Kidney (tissue), 14 donors: Measurements from ENCODE around the gene DENND2A. TPM values are rescaled to one million over a fixed set of nuclear protein-coding genes. Genes with fewer than 3 reads are reported as not detected.
A peak's percentile ranks its signal among the peaks of the same experiment; 100 is the strongest.
"Not testable (repeated sequence)": the region's sequence is repeated elsewhere in the genome, so short reads cannot be mapped to it uniquely, and the experiment has no call there.

Experiments used
- DNase-seq, 5 donors: peaks; one replicate each; pipeline ENCODE4 v3.0.0-alpha.2; 2013 to 2020
- FAIRE-seq: peaks from 2 replicates; lab custom pipeline; 2012; peaks lifted over from hg19 to GRCh38; lab: Jason Lieb, UNC
- H3K27ac ChIP-seq, 2 donors: one replicate each; pipeline ENCODE4 v1.7.0; 2013; ENCODE audit warnings: low read depth in 2 of 2, low read length in 2 of 2, inconsistent platforms in 1 of 2
- H3K27me3 ChIP-seq: one replicate; pipeline ENCODE4 v1.7.1; 2013; ENCODE audit warnings: low read length, inconsistent platforms; ENCODE audit not compliant: control insufficient read depth, insufficient read depth
- H3K36me3 ChIP-seq, 3 donors: one replicate each; pipeline versions ENCODE4 v1.7.0 to v1.7.1; 2013; ENCODE audit warnings: low read length in 3 of 3, control low read depth in 1 of 3, inconsistent platforms in 1 of 3; ENCODE audit not compliant: insufficient read depth in 3 of 3, control insufficient read depth in 2 of 3
- H3K4me1 ChIP-seq, 3 donors: one replicate each; pipeline versions ENCODE4 v1.7.0 to v1.7.1; 2013; ENCODE audit warnings: low read length in 3 of 3, inconsistent platforms in 1 of 3, low read depth in 1 of 3; ENCODE audit not compliant: control insufficient read depth in 2 of 3, insufficient read depth in 2 of 3
- H3K4me3 ChIP-seq, 3 donors: one replicate each; pipeline versions ENCODE4 v1.7.0 to v1.8.1; 2013; ENCODE audit warnings: low read length in 3 of 3, control low read depth in 1 of 3, inconsistent platforms in 1 of 3
- H3K9ac ChIP-seq, 3 donors: one replicate each; pipeline versions ENCODE4 v1.7.0 to v1.7.1; 2013; ENCODE audit warnings: low read length in 3 of 3, control low read depth in 1 of 3, inconsistent platforms in 1 of 3
- H3K9me3 ChIP-seq, 3 donors: one replicate each; pipeline versions ENCODE4 v1.7.0 to v1.7.1; 2013; ENCODE audit warnings: low read length in 3 of 3, control low read depth in 1 of 3, inconsistent platforms in 1 of 3; ENCODE audit not compliant: control insufficient read depth in 2 of 3, insufficient read depth in 1 of 3
- intact Hi-C: fragments of 100-400 bp; cut with DNase I; formaldehyde crosslinking; loops from one replicate; pipeline ENCODE4 v1.11.1; 2022
- polyA plus RNA-seq: library from polyadenylated mRNA; stranded (reverse); fragments of 350-450 nt; fragmentation: Illumina TruSeq; extraction: RNeasy Lipid Tissue Mini Kit (QIAGEN cat#74804); gene quantifications from one replicate; pipeline ENCODE4 v1.2.3, GENCODE V29; 2014; ENCODE audit warnings: low read depth, low replicate concordance; ENCODE audit not compliant: insufficient read depth
- total RNA-seq: library from RNA; stranded (reverse); fragmentation: NEBNext Ultra II Directional; extraction: Animal tissue kit (Norgen Biotek cat#: 25700); gene quantifications from one replicate; pipeline ENCODE4 v1.2.1, GENCODE V29; 2021
- TF ChIP-seq, protein P1 (sequence below): IDR thresholded peaks from 3 replicates; pipeline ENCODE4 v1.5.1; 2012; ENCODE audit warnings: mild to moderate bottlenecking, moderate library complexity, borderline replicate concordance; ENCODE audit not compliant: insufficient read depth; ENCODE audit errors: extremely low read depth
- donor health status: control.
- donor health status: control.
- donor health status: control.
- donor health status: control.
- donor health status: control.
- donor health status: DM: yes; HTN: yes; CAD: no.
- donor health status: Normal renal cell carcinoma (clear cell type).

The DENND2A gene
- total and polyA plus RNA-seq, 2 donors from 2014 or later: 6.5 to 18.0 TPM

DNA sequence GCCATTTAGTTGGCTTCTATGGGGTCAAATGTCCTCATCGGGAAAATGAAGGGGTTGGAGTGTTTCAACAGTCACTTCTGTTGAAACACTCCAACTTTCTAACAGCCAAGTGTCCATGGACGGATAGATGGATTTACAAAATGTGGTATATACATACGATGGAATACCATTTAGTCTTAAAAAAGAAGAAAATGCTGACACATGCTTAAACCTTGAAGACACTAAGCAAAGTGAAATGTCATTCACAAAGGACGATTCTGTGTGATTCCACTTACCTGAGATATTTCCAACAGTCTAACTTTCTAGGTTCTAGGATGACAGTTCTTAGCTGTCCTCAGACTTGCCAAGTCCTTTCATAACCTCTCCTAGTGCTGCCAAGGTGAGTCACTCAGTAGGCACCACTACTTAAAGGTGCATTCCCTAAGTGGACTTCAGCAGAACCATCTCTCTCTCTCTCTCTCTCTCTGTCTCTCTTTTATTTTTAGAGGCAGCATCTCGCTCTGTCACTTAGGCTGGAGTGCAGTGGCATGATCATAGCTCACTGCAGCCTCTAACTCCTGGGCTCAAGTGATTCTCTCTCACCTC is 69.0 kb downstream of the DENND2A start:
- TF ChIP-seq, protein P1, sequence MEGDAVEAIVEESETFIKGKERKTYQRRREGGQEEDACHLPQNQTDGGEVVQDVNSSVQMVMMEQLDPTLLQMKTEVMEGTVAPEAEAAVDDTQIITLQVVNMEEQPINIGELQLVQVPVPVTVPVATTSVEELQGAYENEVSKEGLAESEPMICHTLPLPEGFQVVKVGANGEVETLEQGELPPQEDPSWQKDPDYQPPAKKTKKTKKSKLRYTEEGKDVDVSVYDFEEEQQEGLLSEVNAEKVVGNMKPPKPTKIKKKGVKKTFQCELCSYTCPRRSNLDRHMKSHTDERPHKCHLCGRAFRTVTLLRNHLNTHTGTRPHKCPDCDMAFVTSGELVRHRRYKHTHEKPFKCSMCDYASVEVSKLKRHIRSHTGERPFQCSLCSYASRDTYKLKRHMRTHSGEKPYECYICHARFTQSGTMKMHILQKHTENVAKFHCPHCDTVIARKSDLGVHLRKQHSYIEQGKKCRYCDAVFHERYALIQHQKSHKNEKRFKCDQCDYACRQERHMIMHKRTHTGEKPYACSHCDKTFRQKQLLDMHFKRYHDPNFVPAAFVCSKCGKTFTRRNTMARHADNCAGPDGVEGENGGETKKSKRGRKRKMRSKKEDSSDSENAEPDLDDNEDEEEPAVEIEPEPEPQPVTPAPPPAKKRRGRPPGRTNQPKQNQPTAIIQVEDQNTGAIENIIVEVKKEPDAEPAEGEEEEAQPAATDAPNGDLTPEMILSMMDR: no peak
- Histone ChIP-seq H3K4me1 (peaks cover 0 to 6% (median 5%) of the 10 kb centered on the region in 3 donors), H3K27ac (no peak overlapping the region), H3K9me3 (no peaks in the 10 kb centered on the region), H3K4me3 (no peak overlapping the region), H3K36me3 (peaks cover 0 to 3% (median 0%) of the 10 kb centered on the region in 3 donors), H3K27me3 (no peaks in the 10 kb centered on the region), H3K9ac (no peak overlapping the region)
- intact Hi-C loops: no loop called here
- FAIRE-seq: no peak
- no peak for DNase-seq

GRCh38 chr7:140570120-140570519 is 70.5 kb downstream of the DENND2A start:
- Histone ChIP-seq H3K27me3 (no peaks in the 10 kb centered on the region), H3K9me3 (no peaks in the 10 kb centered on the region), H3K4me3 (no peak overlapping the region), H3K9ac (no peak overlapping the region), H3K27ac (no peak overlapping the region), H3K36me3 (peaks cover 0 to 3% (median 0%) of the 10 kb centered on the region in 3 donors), H3K4me1 (peaks cover 0 to 10% (median 6%) of the 10 kb centered on the region in 3 donors)
- FAIRE-seq (no peak), DNase-seq (no peak)
- intact Hi-C loops: no loop called here
- TF ChIP-seq, protein P1: no peak

DNA sequence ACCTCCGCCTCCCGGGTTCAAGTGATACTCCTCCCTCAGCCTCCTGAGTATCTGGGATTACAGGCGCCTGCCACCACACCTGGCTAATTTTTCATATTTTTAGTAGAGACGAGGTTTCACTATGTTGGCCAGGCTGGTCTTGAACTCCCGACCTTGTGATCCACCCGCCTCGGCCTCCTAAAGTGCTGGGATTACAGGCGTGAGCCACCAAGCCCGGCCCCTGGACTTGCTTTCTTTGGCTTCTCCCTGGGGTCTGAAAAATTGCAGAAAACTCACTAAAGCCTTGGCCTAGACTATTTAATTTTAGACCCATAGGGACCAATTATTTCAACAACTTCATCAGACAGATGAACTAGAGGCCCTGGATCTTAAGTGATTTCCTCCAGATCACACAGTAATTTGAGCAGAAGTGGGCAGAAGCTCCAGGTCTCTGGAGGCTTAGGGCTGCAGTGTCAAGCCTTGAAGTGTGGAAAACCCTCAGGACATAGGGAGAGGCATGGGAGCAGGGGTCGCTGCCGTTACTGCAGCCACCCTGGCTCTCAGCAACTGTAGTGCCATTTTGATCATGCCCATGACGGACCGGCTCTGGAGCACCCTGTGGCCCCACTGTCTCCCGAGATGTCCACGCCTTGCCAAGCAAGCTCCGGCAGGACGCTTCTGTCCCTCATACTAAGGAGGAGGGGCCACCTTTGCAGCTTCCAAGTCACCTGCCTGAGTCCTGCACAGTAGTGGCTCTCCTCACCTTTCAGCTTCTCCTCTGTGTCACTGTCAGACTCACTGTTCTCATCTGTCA is 72.4 kb downstream of the DENND2A start:
- TF ChIP-seq, protein P1: no peak
- intact Hi-C loops: no loop called here
- Histone ChIP-seq H3K9ac (no peak overlapping the region), H3K36me3 (peaks cover 0 to 3% (median 0%) of the 10 kb centered on the region in 3 donors), H3K27ac (peak overlapping the region in 1 of 2 donors; percentile 56), H3K4me3 (no peak overlapping the region), H3K27me3 (no peaks in the 10 kb centered on the region), H3K9me3 (no peaks in the 10 kb centered on the region), H3K4me1 (peaks cover 0 to 22% (median 13%) of the 10 kb centered on the region in 3 donors)
- FAIRE-seq: no peak
- DNase-seq: no peak

GRCh38 chr7:140566186-140566585 is 74.4 kb downstream of the DENND2A start:
- peak overlapping the region in 1 of 3 donors; percentile 2 for H3K9ac ChIP-seq
- DNase-seq, intact Hi-C loops, H3K36me3 ChIP-seq, H3K9me3 ChIP-seq, H3K4me3 ChIP-seq, H3K27me3 ChIP-seq, FAIRE-seq: not testable (repeated sequence)
- peak overlapping the region; percentile 28 to 56 for H3K27ac ChIP-seq
- peaks cover 6 to 28% (median 15%) of the 10 kb centered on the region in 3 donors for H3K4me1 ChIP-seq

- FAIRE-seq, H3K4me3 ChIP-seq, intact Hi-C loops: not testable (repeated sequence)
These were observed 74.9 kb downstream of the DENND2A start for GRCh38 chr7:140565761-140566160.

More at GRCh38 chr7:140565761-140566160, 74.9 kb downstream of the DENND2A start:
- not testable (repeated sequence) for H3K9ac ChIP-seq, H3K27me3 ChIP-seq, H3K9me3 ChIP-seq, H3K36me3 ChIP-seq, H3K27ac ChIP-seq, DNase-seq
- H3K4me1 ChIP-seq: peaks cover 6 to 28% (median 15%) of the 10 kb centered on the region in 3 donors
